Measurements from ENCODE around the gene EDIL3. TPM values are rescaled to one million over a fixed set of nuclear protein-coding genes. Genes with fewer than 3 reads are reported as not detected.
A peak's percentile ranks its signal among the peaks of the same experiment; 100 is the strongest.

EDIL3 gene
- total and polyA plus RNA-seq, 10 of the 15 experiments (the other 5 are each of a cell fraction or from before 2014, with no cell fraction given): 0.01 to 0.62 (median 0.20) TPM

DNA sequence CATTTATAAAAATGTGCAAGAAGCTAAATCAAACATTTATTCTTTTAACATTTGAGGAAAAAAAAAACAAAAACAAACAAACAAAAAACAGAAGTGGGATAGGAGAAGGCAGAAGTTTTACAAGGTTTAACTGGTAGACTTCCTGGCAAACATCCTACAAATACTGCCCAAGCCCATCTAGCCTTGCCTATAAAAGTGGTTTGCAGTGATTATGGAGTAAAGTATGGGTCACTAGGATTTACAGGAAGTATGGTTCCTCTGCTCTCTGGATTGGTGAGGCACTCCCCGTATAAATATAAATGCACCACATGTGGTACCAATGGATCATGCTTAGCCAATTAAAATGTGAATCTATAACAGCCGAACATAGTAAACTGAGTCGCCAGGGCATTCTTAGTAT lies 291.9 kb downstream of the EDIL3 start (continued):
- TF ChIP-seq SIX5 (IDR thresholded peaks at IDR 0.05; ENCODE audit: low read depth, low read length, severe bottlenecking): no peak
- no peak for TF ChIP-seq JUNB (IDR thresholded peaks at IDR 0.05)

DNA sequence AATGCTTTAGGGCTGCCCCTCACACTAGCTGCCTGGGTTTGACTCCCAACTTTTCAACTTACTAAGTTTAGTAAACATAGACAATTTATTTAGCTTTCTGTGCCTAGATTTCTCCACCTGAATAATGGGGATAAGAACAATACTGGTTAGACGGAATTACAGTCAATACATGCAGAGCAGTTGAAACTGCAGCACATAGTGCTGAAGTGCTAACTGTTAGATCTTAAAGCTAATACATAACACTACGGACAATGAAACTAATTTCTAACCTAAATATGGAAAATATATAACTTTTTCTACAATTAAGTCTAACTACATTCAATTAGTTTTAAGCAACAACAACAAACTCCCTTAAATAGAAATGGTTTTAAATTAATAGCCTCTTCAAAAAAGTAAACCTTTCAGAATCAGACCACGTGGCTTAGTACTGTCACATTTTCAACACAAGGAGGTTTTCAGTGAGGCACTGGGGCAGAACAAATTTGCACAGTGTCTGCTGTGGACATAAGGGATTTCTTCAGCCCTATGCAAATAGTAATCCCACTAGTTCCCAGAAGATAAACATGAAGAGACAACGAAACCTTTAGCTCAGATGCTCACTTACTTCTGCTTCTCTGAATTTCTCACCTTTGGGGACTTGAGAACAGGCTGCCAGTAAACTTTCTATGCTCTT lies 293.4 kb downstream of the EDIL3 start:
- in situ Hi-C loops (cut with MboI) (no loop called here), intact Hi-C loops (cut with micrococcal nuclease; ENCODE audit: unreplicated experiment) (no loop called here)
- RAD21 ChIA-PET (ENCODE audit: unreplicated experiment): interaction anchor here (0.8 kb wide), 1 partner anchor 169 kb away, joined by 3 read pairs; no protein-coding TSS in a partner anchor
- Histone ChIP-seq H3K27me3 (replicated peaks in 1 of 2; ENCODE audit: control insufficient read depth in 2 of 2, insufficient read depth in 2 of 2, low read length in 1 of 2) (no peaks in the 10 kb centered on the region), H3K4me3 (no peak overlapping the region), H3K27ac (ENCODE audit: control insufficient read depth, insufficient read depth) (no peak overlapping the region), H3K4me1 (ENCODE audit: control insufficient read depth, insufficient read depth, low read length) (no peaks in the 10 kb centered on the region), H3K79me2 (ENCODE audit: control insufficient read depth, insufficient read depth, low read length) (no peaks in the 10 kb centered on the region), H2AFZ (ENCODE audit: control insufficient read depth, low read depth, low read length) (no peak overlapping the region), H3K36me3 (ENCODE audit: control insufficient read depth in 2 of 2, insufficient read depth in 2 of 2, low read length in 1 of 2) (no peaks in the 10 kb centered on the region), H3K9ac (ENCODE audit: control insufficient read depth, insufficient read depth, low read length) (no peak overlapping the region), H4K20me1 (ENCODE audit: control insufficient read depth, insufficient read depth) (no peaks in the 10 kb centered on the region), H3K9me3 (replicated peaks; ENCODE audit: control insufficient read depth, insufficient read depth, low read length) (no peaks in the 10 kb centered on the region; the same call in 2 of the 3 replicates), H3K4me2 (ENCODE audit: control insufficient read depth, insufficient read depth) (no peak overlapping the region)
- no TSS peak for BruUV-seq (replicated peaks)
- CTCF ChIA-PET: interaction anchor here (1.2 kb wide), 1 partner anchor 116 kb away, joined by 3 read pairs; no protein-coding TSS in a partner anchor
- DNase-seq (ENCODE audit: low read depth, low spot score) (peak; percentile 20), ATAC-seq (peak; percentile 74), FAIRE-seq (no peak)
- SMC1A ChIA-PET (ENCODE audit: uncharacterized antibody, unreplicated experiment): interaction anchor here (1.3 to 2.1 kb wide), 5 partner anchors 10 to 184 kb away, joined by 3 to 5 read pairs (median 4); no protein-coding TSS in a partner anchor
- WGBS (ENCODE audit: insufficient coverage, insufficient replicate concordance, low lambda C conversion rate, missing lambda C conversion rate): 18% methylated on average over 4 of the region's 4 CpGs
- POLR2A ChIA-PET: no interaction called here
- TF ChIP-seq IKZF2 (IDR thresholded peaks at IDR 0.05) (peak in 1 of 2 experiments; percentile 44; a peak in 1 of 4 replicates), MEF2B (IDR thresholded peaks at IDR 0.05; ENCODE audit: partially characterized antibody, poor library complexity, severe bottlenecking) (peak; percentile 69), RAD51 (IDR thresholded peaks at IDR 0.05) (peak; percentile 70), BHLHE40 (IDR thresholded peaks at IDR 0.05; ENCODE audit: borderline replicate concordance in 1 of 2, low read depth in 2 of 2, low read length in 1 of 2) (no peak)
